Myocyte (in vitro differentiated cells): ENCODE results near the gene CCBE1. TPM values are rescaled to one million over a fixed set of nuclear protein-coding genes. Genes with fewer than 3 reads are reported as not detected.
A peak's percentile ranks its signal among the peaks of the same experiment; 100 is the strongest.

ENCODE experiments used
- DNase-seq: peaks from one replicate; pipeline ENCODE4 v3.0.0-alpha.2; 2012; ENCODE audit warnings: low read depth
- total RNA-seq: library from RNA; depleted of rRNA; stranded (reverse); fragments of >200 nt; gene quantifications from 2 replicates; pipeline ENCODE4 v1.2.3, GENCODE V29; 2014

CCBE1 gene
- total RNA-seq, 1 donor from 2014 or later = 8.6 TPM

DNA sequence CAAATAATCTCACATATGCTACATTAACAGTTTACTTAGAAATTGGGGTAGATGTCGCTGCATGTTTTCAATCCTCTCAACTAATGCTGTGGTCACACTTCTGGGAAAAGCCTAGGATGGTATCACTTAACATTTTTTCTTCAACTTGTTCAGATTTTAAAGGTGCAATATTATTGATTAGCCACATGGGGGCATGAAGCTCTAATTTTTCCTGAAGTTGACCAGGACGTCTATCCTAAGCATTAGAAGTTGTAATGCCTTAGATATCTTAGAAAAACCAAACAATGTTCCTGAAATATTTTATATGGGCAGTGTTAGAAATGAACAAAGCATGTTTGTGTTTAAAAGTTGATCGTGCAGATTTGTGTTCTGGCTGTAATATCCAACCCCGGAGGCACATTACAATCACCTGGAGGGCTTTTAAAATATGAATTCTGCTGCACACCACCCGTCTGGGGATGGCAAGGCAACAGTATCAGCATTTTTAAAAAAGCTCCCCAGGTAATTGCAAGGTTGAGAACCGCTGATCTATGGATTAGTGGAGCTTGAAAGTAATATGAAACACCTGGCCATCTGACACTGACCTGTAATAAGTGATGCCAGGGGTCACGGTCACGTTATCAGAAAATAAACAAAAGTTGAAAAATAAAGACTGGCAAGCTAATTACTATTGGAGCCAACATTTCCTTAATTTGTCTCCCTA, 237.7 kb downstream of the CCBE1 start:
- peak; percentile 58 for DNase-seq

DNA sequence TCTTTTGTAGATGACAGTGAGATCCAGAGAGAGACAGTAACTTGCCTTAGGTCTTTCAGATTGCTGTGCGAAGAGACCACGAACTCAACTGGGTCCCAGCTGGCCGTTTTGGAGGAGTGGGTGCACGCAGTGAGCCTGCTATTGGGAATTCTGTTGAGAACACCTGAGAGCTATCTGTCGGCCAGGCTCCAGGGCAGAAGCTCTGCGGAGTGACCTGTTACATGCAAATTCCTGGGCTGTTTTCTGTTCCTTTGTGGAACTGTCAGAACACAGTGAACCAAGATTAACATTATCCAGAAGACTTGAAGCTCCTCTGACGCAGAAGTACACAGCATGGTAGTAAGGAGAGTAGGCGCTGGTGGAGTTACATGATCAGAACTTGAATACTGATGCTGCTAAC, 238.6 kb downstream of the CCBE1 start:
- DNase-seq = no peak

DNA sequence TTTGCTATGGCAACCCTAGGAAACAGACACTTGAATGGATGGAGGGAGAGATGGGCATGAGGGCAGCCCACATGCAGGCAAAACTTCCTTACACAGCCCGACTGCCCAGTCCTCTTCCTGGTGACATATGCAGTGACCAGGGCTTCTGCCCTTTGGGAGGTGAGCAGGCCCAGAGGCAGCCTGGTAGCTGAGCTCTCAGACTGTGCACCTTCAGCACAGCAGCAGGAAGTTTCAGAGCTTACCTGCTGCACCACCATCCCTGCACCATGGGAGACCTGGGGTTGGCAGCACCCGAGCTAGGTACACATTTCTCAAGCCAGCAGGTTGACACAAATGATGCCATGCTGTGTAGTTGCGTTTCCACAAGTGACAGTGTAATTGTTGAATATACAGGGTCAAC, 240.6 kb downstream of the CCBE1 start:
- no peak for DNase-seq

DNA sequence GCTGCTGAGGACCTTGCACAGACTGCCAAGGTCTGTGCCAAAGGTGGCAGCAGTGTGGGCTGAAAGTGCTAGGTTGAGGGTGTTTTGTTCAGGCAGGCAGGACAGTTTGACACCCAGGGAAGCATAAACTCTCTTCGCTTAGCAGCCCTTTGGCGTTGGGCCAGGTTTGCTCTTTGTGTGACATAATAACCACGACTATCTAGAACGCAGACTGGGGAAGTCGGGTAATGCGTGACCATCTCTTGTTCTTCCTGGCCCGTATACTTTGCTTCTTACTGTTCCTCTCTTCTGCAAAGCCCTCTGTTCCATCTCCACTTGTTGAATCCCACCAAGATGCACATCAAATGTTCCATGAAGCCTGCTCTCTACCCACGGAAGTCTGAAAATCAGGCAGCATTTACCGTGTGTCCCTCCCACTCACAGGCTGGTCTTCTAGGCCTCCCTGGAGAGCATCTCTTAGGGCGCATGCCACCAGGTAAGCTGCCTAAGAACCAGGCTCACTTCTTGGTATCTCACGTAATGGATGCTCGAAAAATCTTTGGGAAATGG, 241.4 kb downstream of the CCBE1 start:
- DNase-seq = no peak

DNA sequence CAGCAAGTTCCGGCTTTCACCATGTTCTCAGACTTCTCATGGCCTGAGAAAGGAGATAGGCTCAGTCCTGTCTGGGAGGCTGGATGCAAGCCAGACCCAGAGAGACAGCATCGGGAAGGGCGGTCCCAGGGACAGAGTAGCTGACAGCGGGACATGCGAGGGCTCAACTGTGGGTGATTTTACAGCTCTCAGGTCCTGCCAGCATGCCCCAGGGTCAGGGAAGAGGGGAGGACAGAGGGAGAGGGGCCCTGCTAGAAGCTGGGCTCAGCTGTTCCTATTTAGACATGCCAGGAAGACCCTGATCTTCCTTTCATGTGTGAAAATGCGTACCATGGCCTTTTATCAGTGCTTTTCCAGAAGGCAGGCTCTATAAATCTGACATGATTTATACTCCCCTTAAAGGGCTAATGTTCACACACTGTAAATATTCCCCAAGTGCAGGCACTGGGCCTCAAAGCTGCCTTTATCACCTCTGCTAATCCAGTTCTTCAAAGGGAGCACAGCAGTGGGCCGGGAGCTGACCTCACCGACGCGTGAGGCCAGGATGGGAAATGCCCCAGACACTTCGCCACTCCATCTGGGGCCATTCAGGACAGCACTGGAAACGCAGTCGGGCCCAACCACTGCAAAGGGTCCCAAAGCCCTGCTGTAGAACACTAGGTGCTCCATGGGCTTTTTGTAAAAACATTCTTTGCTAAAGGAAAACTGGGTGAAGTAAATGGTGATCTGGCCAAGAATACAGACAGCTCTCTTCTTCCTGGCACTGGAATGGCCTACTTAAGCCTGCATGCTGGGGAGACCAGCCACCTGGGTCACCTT, 242.1 kb downstream of the CCBE1 start:
- no peak for DNase-seq

DNA sequence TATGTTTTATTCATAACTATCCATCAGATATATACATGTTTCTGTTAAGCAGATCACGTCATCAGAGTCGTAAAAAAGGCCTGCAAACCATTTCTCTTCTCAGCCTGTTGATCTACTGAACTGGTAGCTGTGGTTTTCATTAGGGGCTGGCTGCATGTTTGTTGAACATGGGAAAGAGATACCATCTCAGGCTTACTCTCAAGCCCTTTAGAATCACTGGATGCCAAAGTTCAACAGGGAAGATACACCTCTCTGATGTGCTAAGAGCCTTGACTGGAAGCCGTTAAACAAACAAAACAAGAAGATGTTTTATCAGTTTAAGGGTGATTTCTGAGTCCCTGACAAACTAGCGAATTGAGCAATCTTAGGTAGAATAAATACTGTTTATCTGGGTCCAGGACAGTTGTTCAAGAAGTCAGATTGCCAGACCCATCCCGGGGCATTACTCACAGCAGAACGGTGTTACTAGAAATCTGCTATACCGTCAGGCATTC, 243.7 kb downstream of the CCBE1 start:
- no peak for DNase-seq

DNA sequence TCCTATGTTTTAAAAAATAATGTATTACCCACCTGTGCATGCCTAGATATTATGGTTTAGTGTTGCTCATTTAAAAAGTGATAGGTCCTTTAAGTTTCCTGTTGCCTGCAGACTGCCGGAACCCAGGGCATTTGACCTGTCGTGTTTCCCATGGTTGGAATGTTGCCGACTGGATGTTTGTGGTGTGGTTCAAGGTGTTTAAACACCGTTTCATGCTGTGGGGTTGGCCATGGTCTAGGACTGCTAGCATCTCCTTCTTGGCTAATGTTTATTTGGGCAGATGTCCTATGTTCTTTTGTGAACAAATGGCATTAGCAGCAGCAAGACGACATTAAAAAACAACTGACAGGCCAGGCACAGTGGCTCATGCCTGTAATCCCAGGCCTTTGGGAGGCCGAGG, 245.3 kb downstream of the CCBE1 start:
- no peak for DNase-seq

DNA sequence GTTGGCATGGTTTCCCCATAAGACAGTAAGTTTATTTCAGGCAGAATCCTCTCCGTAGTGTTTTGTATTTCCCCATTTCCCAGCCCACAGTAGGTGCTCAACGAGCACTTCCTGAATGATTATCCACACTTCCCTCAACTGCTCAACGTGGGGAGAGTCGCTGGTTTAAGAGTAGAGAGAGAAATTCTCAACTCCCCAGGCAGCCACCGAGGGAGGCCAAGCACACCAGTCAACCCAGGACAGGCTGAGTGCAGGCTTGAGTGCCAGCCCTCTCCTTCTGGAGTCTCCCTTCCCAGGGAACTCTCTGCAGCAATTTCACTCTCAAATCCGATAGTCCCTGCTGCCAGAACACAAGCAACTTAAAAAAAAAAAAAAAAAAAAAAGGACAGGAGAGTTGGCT, 246.2 kb downstream of the CCBE1 start:
- DNase-seq = no peak

DNA sequence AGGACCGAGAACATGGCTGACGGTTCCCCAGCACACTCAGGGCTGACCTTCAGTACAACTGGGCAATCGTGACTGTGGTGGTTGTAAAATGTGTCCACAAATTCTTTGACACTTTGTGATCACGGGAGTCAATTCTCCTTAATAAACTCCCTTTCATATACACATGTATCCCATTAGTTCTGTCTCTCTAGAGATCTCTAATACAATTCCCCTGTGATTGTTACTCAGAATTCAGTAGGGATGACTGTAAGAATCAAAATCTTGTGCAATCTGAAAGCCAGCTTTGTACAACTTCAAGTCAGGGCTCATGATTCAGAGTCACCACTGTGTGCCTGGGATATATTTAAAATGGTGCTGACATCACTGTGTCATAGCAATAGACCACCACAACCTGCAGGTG, 248.7 kb downstream of the CCBE1 start:
- DNase-seq = no peak

DNA sequence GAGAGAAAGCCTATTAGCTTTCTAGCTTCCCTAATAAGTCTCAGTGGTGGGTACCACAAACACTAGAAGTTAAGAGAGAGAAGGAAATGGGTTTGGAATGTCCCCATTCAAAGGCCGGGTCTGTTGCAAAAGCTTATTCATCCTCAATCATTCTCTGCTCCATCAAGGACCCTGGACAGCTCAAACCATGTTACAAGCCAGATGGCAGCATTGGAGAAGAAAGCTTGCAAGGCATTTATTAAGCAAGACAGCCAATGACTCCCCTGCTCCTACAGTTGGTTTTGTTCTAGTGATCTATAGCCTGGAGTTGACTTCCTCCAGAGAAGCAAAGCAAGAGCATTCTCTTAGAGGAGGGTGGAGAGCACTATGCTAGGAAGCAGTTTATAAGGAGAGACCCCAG, 251.2 kb downstream of the CCBE1 start:
- DNase-seq = peak; percentile 66

DNA sequence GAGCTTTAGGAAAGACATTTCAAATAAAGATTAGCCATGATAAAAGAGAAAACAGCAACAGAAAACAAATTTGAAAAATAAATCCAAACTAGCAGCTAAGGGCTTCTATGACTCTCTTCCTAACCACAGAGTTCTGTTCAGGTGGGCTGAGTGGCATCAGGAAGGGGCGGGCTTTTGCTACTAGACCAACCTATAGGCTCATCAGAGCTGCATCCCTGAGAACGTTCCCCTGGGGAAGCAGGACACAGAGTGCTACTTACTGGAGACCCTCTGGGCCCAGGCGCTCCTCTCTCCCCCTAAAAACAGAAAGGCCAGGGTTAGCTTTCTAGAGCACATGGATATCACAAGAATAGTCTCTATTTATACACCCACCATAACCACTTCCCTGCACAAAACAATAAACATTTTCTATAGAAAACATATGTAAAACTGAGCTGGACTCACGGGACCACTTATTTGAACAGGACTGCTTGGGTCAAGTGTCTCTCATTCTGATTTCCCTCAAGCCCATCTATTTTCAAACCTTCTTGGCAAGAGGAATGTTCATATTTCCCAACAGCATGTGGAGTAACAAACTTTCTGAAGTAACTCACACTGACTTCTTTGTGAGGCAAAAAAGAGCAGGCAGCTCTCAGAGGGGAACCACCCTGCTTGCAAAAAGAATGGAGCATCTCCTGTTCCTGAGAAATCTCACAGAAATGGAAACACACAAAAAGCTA, 259.2 kb downstream of the CCBE1 start:
- DNase-seq = no peak

DNA sequence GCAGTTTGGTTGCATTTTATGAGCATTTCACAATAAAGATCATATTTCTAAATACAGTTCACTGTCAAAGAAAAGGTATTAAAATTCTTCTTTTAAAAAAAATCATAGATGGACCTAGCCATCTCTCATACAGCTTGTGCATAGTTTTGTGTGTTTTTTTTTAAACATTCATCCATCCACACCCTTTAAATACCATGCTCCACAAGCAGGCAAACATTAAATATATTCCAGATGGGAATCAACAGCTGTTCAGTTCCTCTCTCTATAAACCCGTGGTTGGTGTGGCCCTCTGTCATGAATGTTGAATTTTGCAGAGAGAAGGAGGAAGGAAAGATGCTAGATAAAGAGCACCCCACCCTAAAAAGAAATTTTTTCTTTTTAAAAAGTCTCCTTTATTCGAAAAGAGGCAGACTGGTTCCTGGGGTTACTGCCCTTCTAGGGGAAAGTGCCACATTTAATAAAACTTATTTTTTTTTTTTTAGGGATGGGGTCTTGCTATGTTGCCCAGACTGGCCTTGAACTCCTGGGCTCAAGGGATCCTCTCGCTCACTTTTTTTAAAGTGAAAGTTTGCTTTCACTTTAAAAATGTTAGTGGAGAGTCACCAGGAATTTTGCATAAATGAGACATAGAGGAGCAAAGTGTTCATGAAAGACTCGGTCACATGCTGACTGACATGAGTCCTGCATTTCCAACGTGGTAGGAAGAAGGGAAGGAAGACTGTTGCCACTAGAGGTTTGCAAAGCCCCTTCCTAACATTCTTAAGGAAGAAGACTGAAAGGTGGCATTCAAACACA, 264.2 kb downstream of the CCBE1 start:
- peak; percentile 33 for DNase-seq

DNA sequence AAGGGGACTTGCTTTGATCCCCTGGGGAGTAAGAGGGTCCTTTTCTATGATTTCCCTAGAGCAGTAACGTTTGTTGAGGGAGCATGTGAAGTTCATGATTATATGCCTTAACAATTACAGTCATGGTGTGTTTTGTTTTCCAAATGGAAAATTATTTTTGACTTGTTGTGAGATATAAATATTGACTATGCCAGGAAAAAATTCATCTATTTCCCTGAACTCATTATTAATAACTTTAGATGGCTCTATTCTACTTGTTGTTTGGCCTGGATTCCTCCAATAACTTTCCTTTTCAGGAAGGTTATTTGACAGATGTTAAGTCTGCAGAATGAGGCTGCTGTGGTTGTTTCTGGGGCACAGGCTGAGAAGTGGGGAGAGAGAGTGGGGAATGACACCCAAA, 266.1 kb downstream of the CCBE1 start:
- no peak for DNase-seq

DNA sequence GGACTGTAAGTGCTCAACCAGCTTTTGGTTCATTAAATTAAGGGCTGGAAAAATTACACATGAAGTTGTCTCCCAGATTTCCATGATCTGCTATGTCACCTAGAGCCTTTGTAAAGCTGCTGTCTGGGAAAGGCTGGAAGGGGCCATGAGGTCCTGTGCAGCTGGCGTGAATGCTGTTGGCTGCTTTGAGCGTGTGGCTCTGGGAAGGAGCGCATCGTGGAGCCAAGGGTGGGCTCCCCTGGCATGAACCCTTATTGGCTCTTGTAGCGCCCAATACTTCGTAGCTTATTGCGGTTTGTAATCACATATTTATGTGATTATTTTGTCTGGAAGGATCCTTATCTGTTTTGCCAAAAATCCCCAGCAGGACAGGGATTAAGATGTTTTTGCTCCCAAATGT, 267.6 kb downstream of the CCBE1 start:
- DNase-seq = no peak

DNA sequence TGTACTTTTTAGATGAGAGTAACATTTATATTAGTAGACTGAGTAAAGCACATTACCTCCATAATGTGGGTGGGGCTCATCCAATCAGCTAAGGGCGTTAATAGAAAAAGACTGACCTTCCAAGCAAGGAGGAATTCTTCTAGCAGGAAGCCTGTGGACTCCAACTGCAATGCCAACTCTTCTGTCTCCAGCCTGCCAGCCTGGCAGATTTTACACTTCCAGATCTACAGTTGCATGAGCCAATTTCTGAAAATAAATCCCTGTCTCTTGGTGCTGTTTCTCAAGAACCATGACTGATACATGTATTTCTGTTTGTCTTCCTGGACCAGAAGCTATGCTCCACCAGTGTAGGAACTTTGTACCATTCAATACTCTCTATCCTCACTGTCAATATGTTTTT, 269.2 kb downstream of the CCBE1 start:
- no peak for DNase-seq

DNA sequence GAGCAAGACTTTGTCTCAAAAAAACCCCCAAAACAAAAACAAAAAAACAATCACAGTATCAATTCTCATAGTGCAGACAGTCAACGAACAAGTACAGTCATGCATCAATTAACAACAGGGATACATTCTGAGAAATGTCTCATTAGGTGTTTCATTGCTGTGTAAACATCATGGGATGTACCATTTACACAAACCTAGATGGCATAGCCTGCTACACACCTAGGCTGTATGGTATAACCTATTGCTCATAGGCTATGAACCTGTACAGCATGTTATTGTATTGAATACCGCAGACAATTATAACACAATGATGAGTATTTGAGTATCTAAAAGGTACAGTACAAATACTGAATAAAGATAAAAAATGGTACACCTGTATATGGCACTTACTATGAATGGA, 270.4 kb downstream of the CCBE1 start:
- DNase-seq = no peak

DNA sequence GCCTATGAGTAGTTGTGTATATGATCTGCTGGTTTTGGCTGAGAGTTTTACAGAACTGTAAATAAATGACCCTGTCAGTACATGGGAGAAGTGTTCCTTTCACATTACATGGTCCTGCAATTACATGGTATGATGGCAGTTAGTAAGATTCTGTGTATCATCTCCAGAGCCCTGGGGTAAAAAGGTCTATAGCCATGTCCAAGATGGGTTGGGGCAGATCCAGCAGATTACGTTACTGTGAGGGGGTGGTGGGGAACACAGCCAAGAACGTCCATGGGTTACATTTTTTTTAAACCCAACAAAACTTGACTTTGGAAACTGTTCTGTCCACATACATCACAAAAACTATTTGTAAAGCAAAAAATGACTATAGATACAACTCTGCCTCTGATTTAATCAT, 274.0 kb downstream of the CCBE1 start:
- DNase-seq = no peak

DNA sequence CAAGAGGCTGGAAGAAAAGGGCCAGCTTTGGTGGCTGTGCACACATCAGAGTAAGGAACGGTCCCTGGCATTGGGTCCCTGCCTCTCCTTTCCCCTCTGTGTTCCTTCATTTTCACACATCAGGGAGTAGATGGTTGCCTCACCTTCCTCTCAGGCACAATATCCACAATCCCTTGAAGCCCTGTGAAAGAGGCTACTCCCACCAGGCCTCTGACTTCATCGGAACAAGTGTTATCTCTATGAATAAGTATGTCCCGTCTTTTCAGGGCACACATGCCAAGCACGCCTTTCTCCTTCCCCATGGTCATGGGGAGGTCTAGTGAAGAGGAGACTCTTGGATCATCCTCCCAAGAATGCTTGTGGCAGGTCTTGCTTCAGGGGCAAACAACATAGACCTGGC, 277.0 kb downstream of the CCBE1 start:
- DNase-seq = no peak

DNA sequence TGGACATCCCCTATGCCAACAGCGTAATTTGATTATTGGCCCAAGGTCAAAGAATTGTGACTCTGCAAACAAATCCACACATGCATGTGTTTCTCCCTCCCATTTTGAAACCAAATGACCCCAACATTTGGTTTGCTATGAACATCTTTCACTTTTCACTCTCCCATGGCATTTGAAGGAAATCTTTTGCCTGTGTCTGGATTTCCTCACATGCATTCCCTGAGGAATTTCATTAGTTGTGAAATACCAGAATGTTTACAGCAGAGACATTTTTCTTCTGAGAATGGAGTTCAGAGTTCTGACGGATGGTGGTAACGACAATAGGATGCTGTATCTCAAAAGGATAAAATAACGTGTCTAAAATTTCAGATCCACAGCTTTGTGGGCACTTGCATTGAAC, 277.8 kb downstream of the CCBE1 start:
- peak; percentile 42 for DNase-seq

DNA sequence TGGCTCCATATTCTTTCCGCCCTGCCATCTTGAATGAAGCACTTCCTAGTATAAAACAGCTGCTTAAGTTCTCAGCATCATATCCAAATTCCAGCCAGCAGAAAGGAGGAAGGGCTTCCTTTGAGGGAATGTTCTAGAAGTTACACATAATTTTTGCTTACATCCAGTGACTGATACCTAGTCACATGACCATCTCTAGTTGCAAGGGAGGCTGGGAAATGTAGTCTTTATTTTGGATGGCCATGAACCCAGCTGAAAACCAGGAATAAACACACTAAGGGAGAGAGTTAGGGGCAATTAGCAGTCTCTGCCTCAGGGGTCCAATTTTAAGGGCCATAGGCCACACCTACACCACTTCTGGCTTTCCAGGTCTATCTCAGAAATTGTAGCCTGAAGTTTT, 280.4 kb downstream of the CCBE1 start:
- no peak for DNase-seq

DNA sequence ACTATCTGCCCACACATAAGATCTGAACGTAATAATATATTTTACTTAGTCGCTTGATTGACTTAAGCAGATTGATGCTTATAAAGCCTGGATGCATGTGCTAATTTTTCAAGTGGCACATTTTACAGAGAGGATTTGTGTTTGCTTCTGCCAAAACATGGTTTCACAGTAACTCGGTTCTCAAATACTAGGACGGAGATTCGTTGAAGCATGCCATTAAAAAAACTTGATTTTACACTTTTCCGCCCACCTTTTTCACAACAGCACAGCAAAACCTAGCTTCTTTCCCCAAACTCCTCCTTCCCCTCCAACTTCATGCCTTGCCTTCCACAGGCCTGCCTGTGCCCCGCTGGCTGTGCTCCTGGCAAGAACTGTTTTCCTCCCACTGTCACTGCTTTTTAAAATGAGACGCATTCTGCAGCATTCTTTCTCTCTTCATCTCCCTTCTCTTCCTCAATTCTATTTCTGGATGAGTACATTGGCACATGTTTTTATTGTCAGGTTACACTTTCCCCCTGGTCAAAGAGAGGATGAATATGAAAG, 283.0 kb downstream of the CCBE1 start:
- no peak for DNase-seq
